ENCODE results near the gene CDX1. TPM values are rescaled to one million over a fixed set of nuclear protein-coding genes. Genes with fewer than 3 reads are reported as not detected.

Gene CDX1
- total RNA-seq, 1 donor from 2014 or later = 0.43 TPM

DNA sequence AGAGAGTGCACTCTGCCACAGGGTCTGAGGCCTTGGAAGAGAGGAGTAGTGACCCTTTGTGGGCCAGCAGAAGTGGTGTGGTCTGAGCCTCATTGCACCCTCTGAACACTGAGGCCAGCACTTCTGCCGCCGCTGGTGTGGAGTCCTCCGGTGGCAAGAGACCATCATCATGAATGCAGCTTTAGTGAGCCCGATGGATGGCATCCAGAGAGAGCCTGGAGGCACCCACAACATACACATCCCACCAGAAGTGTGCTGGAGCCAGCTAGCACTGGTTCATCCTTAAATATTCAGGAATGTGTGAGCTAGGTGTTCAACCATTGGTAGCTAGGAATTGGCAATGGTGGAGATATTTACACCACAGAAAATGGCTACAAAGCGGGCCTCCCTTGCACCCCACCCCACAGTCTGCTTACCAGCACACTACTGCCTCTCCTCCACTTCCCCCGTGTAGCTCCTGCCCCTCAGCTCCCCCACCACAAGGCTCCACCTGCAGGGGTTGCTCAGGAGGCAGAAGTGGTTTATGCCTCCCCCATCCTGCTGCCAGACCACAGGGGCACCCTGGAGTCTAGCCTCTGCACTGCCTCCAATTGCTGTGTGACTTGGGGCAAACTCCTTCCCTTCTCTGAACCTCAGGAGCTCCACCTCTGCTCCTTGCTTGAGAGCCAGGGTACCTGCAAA is 39.7 kb downstream of the CDX1 start:
- Mint-ChIP-seq H3K27me3 (peaks cover 8% of the 10 kb centered on the region), H3K9me3 (ENCODE audit: low read depth) (no peaks in the 10 kb centered on the region), H3K4me3 (ENCODE audit: low read depth) (no peak overlapping the region), H3K27ac (no peak overlapping the region), H3K36me3 (ENCODE audit: insufficient read depth) (no peaks in the 10 kb centered on the region), H3K4me1 (ENCODE audit: low read depth) (no peaks in the 10 kb centered on the region)
- no peak for TF ChIP-seq CTCF (IDR thresholded peaks at IDR 0.05; ENCODE audit: unreplicated experiment)
- DNase-seq (ENCODE audit: low spot score, unreplicated experiment) = no peak

DNA sequence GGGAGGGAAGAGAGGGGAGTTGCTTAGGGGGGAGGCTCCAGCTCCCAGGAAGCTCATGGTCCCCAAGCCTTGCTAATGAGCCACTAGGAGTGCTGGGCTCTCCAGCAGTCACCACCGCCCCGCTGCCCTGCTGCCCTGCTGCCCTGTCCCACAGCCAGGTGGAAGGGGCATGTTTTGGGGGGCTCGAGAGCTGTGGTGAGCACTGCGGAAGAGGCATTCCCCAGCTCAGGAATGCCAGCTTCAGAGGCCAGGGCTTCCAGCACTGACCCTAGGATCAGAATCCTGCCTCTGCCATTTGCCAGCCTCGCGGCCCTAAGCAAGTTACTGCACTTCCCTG is 40.2 kb downstream of the CDX1 start:
- Mint-ChIP-seq H3K36me3 (ENCODE audit: insufficient read depth) (no peaks in the 10 kb centered on the region), H3K4me1 (ENCODE audit: low read depth) (no peaks in the 10 kb centered on the region), H3K9me3 (ENCODE audit: low read depth) (no peaks in the 10 kb centered on the region)

DNA sequence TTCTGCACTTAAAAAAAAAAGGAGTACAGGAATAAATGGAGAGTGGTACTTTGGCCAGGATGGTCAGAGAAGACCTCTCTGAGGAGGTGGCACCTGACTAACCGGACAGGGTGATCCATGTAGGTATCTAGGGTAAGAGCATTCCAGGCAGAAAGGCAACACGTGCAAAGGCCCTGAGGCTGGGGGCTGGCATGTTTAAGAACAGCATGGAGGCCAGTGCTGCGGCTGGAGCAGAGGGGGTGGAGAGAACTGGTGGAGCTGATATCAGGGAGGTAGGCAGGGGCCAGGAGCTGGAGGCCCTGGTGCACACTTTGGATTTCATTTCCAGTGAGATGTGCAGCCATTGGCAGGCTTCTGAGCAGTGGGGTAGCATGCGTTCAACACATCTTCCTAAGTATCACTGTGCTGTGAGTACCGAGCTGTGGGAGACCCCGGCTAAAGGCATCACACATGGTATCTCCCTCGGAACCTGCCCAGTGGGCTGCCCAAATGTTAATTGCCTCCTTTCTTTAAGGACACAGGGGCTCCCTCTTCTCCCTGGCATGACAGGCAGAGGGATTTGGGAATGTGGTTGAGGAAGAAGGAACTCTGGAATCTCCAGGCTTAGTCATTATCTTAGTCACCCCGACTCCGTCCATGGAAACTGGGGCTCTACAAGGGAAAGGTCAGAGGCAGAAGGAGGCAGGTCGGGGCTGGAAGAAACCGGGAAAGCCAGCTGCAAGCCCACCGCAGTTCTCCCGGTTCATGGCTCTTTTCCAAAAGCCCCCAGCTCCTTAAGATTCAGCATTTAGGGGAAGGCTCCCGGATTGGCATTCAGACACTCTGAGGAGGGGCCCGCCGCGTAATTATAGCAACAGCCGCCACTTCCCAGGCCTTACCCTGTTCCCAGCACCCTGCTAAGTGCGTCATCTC is 41.9 kb downstream of the CDX1 start:
- no peaks in the 10 kb centered on the region for H3K36me3 Mint-ChIP-seq (ENCODE audit: insufficient read depth)
- peaks cover 10% of the 10 kb centered on the region for H3K27me3 Mint-ChIP-seq
- H3K4me3 Mint-ChIP-seq (ENCODE audit: low read depth) = no peak overlapping the region
- DNase-seq (ENCODE audit: low spot score, unreplicated experiment) = no peak
- H3K27ac Mint-ChIP-seq = peak overlapping the region; percentile 9
- no peak for TF ChIP-seq CTCF (IDR thresholded peaks at IDR 0.05; ENCODE audit: unreplicated experiment)
- peaks cover 2% of the 10 kb centered on the region for H3K4me1 Mint-ChIP-seq (ENCODE audit: low read depth)
- H3K9me3 Mint-ChIP-seq (ENCODE audit: low read depth) = no peaks in the 10 kb centered on the region

More for the DNA sequence above, 40.2 kb downstream of the CDX1 start:
- Mint-ChIP-seq H3K4me3 (ENCODE audit: low read depth) (no peak overlapping the region), H3K27me3 (peaks cover 8% of the 10 kb centered on the region), H3K27ac (no peak overlapping the region)
- no peak for DNase-seq (ENCODE audit: low spot score, unreplicated experiment)
- TF ChIP-seq CTCF (IDR thresholded peaks at IDR 0.05; ENCODE audit: unreplicated experiment) = no peak

DNA sequence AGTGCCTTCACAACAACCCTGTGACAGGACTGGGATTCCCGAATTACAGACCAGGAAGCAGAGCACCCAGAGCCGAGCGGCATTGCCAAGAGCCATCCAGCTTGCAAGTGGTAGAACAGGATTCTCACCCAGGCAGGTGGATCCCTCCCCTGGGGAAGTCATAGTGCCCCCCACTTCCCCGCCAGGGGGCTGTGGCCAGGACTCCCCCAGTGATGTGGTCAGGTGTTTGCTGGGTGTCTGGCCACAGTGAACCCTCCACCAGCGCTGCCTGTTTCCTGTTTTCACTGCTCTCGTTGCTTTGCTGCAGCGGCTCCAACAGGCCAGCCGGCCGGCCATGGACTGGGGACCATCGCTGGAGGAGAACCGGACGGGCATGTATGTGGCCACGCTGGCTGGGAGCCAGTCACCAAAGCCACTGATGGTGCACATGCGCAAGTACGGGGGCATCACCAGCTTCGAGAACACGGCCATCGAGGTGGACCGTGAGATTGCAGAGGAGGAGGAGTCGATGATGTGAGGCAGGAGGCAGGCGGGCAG is 42.6 kb downstream of the CDX1 start:
- no peak for TF ChIP-seq CTCF (IDR thresholded peaks at IDR 0.05; ENCODE audit: unreplicated experiment)
- Mint-ChIP-seq H3K4me3 (ENCODE audit: low read depth) (no peak overlapping the region), H3K9me3 (ENCODE audit: low read depth) (no peaks in the 10 kb centered on the region), H3K27ac (no peak overlapping the region), H3K4me1 (ENCODE audit: low read depth) (peaks cover 2% of the 10 kb centered on the region), H3K27me3 (peaks cover 16% of the 10 kb centered on the region), H3K36me3 (ENCODE audit: insufficient read depth) (no peaks in the 10 kb centered on the region)
- DNase-seq (ENCODE audit: low spot score, unreplicated experiment) = no peak

DNA sequence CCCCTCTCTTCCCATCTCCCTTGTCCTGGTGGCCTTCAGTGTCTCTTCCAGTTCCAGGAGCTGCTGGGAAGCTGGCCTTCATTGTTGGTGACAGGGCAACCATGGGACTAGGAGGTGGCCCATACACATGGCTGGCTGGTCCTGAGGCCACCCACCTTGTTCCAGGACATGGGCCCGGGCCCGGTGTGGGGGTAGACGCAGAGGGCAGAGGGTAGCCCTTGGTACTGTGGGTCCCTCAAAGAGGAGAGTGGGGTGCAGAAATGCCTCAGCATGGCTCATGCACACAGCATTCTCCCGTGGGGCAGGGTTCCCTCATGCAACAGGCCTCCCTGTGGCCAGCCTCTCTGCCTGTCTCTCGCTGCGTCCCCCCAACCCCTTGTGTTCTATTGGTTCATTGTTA is 44.1 kb downstream of the CDX1 start:
- TF ChIP-seq CTCF (IDR thresholded peaks at IDR 0.05; ENCODE audit: unreplicated experiment) = no peak
- no peak for DNase-seq (ENCODE audit: low spot score, unreplicated experiment)
- peaks cover 2% of the 10 kb centered on the region for H3K4me1 Mint-ChIP-seq (ENCODE audit: low read depth)
- H3K4me3 Mint-ChIP-seq (ENCODE audit: low read depth) = no peak overlapping the region
- H3K27ac Mint-ChIP-seq = no peak overlapping the region
- no peaks in the 10 kb centered on the region for H3K36me3 Mint-ChIP-seq (ENCODE audit: insufficient read depth)
- peaks cover 16% of the 10 kb centered on the region for H3K27me3 Mint-ChIP-seq
- H3K9me3 Mint-ChIP-seq (ENCODE audit: low read depth) = no peaks in the 10 kb centered on the region

Data from progenitor cell of endocrine pancreas (in vitro differentiated cells).